Measurements from ENCODE around the gene ESD. TPM values are rescaled to one million over a fixed set of nuclear protein-coding genes. Genes with fewer than 3 reads are reported as not detected.

The ESD gene
- total RNA-seq, 1 donor from 2014 or later: 124 TPM

GRCh38 chr13:46748300-46748699, 48.7 kb downstream of the ESD start:
- FAIRE-seq: no peak
- DNase-seq (ENCODE audit: low spot score in 2 of 2): no peak

GRCh38 chr13:46747031-46747820, 49.7 kb downstream of the ESD start:
- DNase-seq (ENCODE audit: low spot score in 2 of 2): no peak
- FAIRE-seq: no peak

GRCh38 chr13:46745706-46746105, 51.3 kb downstream of the ESD start:
- DNase-seq (ENCODE audit: low spot score in 2 of 2) (no peak), FAIRE-seq (no peak)

- FAIRE-seq (no peak), DNase-seq (ENCODE audit: low spot score in 2 of 2) (no peak)
These were observed 51.9 kb downstream of the ESD start for GRCh38 chr13:46745062-46745461.

DNA sequence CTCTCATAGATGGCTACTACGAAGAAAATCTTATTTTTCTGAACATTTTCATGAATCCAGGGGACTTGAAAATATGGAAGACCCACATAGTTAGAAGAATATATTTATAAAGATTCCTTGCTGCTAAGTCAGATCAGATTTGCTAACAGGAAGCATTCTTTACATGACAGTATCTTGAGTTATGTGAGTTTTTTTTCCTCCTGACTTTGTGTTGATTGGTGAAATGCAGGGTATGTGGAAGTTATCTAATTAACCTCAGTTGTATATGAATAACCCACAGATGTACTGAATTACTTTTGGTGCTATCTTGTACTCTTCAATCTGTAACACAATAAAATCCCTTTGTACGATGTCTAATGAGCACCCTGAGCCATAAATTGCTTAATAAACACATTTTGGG, 53.8 kb downstream of the ESD start:
- FAIRE-seq (no peak), DNase-seq (ENCODE audit: low spot score in 2 of 2) (no peak)

GRCh38 chr13:46739447-46740098, 57.4 kb downstream of the ESD start:
- no peak for FAIRE-seq
- no peak for DNase-seq (ENCODE audit: low spot score in 2 of 2)

- FAIRE-seq (no peak), DNase-seq (ENCODE audit: low spot score in 2 of 2) (no peak)
These were observed 58.2 kb downstream of the ESD start for GRCh38 chr13:46738766-46739165.

DNA sequence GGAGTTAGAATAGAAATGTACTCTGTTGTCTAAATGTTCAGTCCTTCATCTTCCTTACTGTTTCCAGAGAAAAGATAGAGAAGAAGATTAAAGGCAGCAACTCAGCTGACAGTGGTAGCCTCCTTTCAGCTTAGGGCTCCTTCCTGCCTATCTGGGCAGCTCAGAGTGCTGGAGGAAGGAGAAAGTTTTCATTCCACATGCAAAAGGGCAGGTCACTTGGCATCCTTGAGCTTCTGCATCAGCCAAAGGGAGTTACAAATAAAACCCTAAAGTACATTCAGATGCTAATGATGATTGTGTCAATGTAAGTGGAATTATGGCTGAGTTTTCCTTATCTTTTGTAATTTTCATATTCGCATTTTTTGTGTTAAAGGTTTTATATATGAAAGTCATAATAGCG, 58.9 kb downstream of the ESD start:
- no peak for DNase-seq (ENCODE audit: low spot score in 2 of 2)
- no peak for FAIRE-seq

GRCh38 chr13:46736541-46737310, 60.2 kb downstream of the ESD start:
- no peak for DNase-seq (ENCODE audit: low spot score in 2 of 2)
- FAIRE-seq: no peak

DNA sequence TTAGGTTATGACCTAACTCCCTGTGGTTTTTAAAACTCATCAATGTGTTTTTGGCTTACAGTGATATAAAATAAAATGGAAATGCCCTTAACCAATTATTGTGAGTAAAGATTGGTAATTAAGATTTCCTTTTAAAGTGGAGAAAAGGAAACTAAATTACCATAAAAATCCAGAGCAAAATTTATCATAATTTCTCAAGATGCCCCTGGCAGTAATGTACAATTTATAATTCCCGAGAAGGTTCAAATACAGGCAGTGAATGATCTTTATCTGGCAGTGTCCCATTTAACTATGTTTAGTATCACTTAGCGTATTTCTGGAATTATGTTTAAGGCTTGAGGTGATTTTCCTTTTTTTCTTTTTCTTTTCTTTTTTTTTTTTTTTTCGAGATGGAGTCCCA, 61.5 kb downstream of the ESD start:
- no peak for DNase-seq (ENCODE audit: low spot score in 2 of 2)

DNA sequence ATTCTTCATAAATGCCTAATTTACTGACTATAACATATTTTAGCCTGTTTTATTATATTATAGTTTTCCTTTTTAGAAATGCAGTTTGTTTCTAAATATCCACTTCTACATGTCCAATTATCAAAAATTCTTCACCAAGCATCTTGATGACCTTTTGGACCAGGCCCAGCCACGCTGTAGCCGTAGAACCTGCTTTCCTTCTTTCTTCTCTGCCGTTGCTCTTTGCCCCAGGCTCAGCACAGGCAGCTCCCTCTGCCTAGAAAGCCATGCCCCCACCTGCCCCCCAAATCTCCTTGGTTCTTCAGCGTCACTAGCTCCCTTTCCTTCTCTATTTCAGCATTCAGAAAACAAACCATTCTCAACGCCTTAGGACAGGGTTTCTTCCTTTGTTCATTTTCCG, 65.4 kb downstream of the ESD start:
- FAIRE-seq (no peak), DNase-seq (ENCODE audit: low spot score in 2 of 2) (no peak)

More for the DNA sequence above, 61.5 kb downstream of the ESD start:
- no peak for FAIRE-seq

GRCh38 chr13:46728777-46729176, 68.2 kb downstream of the ESD start:
- DNase-seq (ENCODE audit: low spot score in 2 of 2) (no peak), FAIRE-seq (no peak)

- no peak for FAIRE-seq
- DNase-seq (ENCODE audit: low spot score in 2 of 2): no peak
These were observed 70.6 kb downstream of the ESD start for GRCh38 chr13:46726347-46726746.

Other genes with a start within 250 kb of the ESD start
- 17.1 TPM for gene LRCH1, start 244.0 kb downstream of the ESD start, total RNA-seq
- gene HTR2A, start 99.9 kb upstream of the ESD start, total RNA-seq: 13.0 TPM

Data from frontal cortex (tissue), 4 donors.